Suprapubic skin (tissue), 4 donors: ENCODE data around the gene ARSB. TPM values are rescaled to one million over a fixed set of nuclear protein-coding genes. Genes with fewer than 3 reads are reported as not detected.
"Not testable (repeated sequence)": the region's sequence is repeated elsewhere in the genome, so short reads cannot be mapped to it uniquely, and the experiment has no call there.

ENCODE experiments used
- DNase-seq, 2 donors: peaks; one replicate each; pipeline ENCODE4 v3.0.0-alpha.2; 2019; ENCODE audit warnings: low spot score in 2 of 2
- H3K27ac ChIP-seq: fragments of 200-600 bp; sonication (generic); one replicate; pipeline ENCODE4 v1.5.1; 2019
- H3K27me3 ChIP-seq: fragments of 200-600 bp; sonication (generic); one replicate; pipeline ENCODE4 v1.5.1; 2019
- H3K36me3 ChIP-seq: fragments of 200-600 bp; sonication (generic); one replicate; pipeline ENCODE4 v1.5.1; 2019
- H3K4me1 ChIP-seq: fragments of 200-600 bp; sonication (generic); one replicate; pipeline ENCODE4 v1.5.1; 2019
- H3K4me3 ChIP-seq: fragments of 200-600 bp; sonication (generic); one replicate; pipeline ENCODE4 v1.5.1; 2019; ENCODE audit warnings: mild to moderate bottlenecking
- H3K9me3 ChIP-seq: fragments of 200-600 bp; sonication (generic); one replicate; pipeline ENCODE4 v1.5.1; 2019
- CTCF ChIP-seq, 2 donors: fragments of 200-600 bp in 1 of 2; fragments of 450-650 bp in 1 of 2; sonication (generic) in 1 of 2; IDR thresholded peaks; one replicate each; pipeline ENCODE4 v1.5.1; 2016 to 2019; ENCODE audit warnings: antibody characterized with exemption in 2 of 2, mild to moderate bottlenecking in 1 of 2, moderate library complexity in 1 of 2
- EP300 ChIP-seq: sonication (generic); formaldehyde crosslinking; IDR thresholded peaks from one replicate; pipeline ENCODE4 v1.6.1; 2017; ENCODE audit warnings: antibody characterized with exemption
- POLR2A ChIP-seq, 2 donors: fragments of 450-650 bp; IDR thresholded peaks; one replicate each; pipeline ENCODE4 v1.6.1; 2017; ENCODE audit warnings: antibody characterized with exemption in 2 of 2, mild to moderate bottlenecking in 2 of 2, moderate library complexity in 2 of 2
- POLR2AphosphoS5 ChIP-seq, 3 donors: sonication (generic); formaldehyde crosslinking; IDR thresholded peaks; one replicate each; pipeline ENCODE4 v1.6.1; 2017; ENCODE audit warnings: antibody characterized with exemption in 3 of 3
- WGBS: methylation state at CpG from one replicate; pipeline ENCODE4 v1.1.5; 2018; 5-methylcytosine and 5-hydroxymethylcytosine counted together
- total RNA-seq, 4 donors: library from RNA; depleted of rRNA; stranded (reverse); fragments of >200 nt; gene quantifications; one replicate each; pipeline ENCODE4 v1.1.0, GENCODE V29; 2016

The ARSB gene
- total RNA-seq, 4 donors from 2014 or later: 3.1 to 5.1 (median 3.4) TPM

GRCh38 chr5:78983601-78984438 lies 1.3 kb downstream of the ARSB start:
- 37% methylated on average over 17 of the region's 17 CpGs for WGBS

GRCh38 chr5:78983194-78983593 lies 1.9 kb downstream of the ARSB start:
- H3K27ac ChIP-seq, H3K4me3 ChIP-seq, H3K36me3 ChIP-seq, DNase-seq, H3K27me3 ChIP-seq, H3K9me3 ChIP-seq: not testable (repeated sequence)
- WGBS: 95% methylated on average over 9 of the region's 9 CpGs
- peaks cover 23% of the 10 kb centered on the region for H3K4me1 ChIP-seq

More at GRCh38 chr5:78983601-78984438, 1.3 kb downstream of the ARSB start:
- DNase-seq: no peak
- no peak for TF ChIP-seq POLR2A (IDR thresholded peaks at IDR 0.05)
- TF ChIP-seq POLR2AphosphoS5 (IDR thresholded peaks at IDR 0.05): no peak
- TF ChIP-seq EP300: no peak
- no peak for TF ChIP-seq CTCF (IDR thresholded peaks at IDR 0.05)
- no peaks in the 10 kb centered on the region for H3K36me3 ChIP-seq
- no peaks in the 10 kb centered on the region for H3K9me3 ChIP-seq
- no peaks in the 10 kb centered on the region for H3K27me3 ChIP-seq
- peaks cover 23% of the 10 kb centered on the region for H3K4me1 ChIP-seq
- H3K4me3 ChIP-seq: peak overlapping the region; percentile 95
- peak overlapping the region; percentile 98 for H3K27ac ChIP-seq

- Histone ChIP-seq H3K4me1 (peaks cover 17% of the 10 kb centered on the region), H3K9me3 (no peaks in the 10 kb centered on the region), H3K4me3 (no peak overlapping the region), H3K27me3 (no peaks in the 10 kb centered on the region), H3K36me3 (no peaks in the 10 kb centered on the region), H3K27ac (no peak overlapping the region)
- DNase-seq: no peak
- no peak for TF ChIP-seq CTCF (IDR thresholded peaks at IDR 0.05)
- no peak for TF ChIP-seq POLR2A (IDR thresholded peaks at IDR 0.05)
- no peak for TF ChIP-seq EP300
- no peak for TF ChIP-seq POLR2AphosphoS5 (IDR thresholded peaks at IDR 0.05)
These were observed 5.2 kb downstream of the ARSB start for GRCh38 chr5:78979909-78980308.

- peaks cover 16% of the 10 kb centered on the region for H3K4me1 ChIP-seq
- H3K27me3 ChIP-seq: no peaks in the 10 kb centered on the region
- H3K4me3 ChIP-seq: no peak overlapping the region
- TF ChIP-seq CTCF (IDR thresholded peaks at IDR 0.05): no peak
- no peak for DNase-seq
- no peak overlapping the region for H3K27ac ChIP-seq
- 73% methylated on average over 7 of the region's 7 CpGs for WGBS
- H3K9me3 ChIP-seq: no peaks in the 10 kb centered on the region
- no peaks in the 10 kb centered on the region for H3K36me3 ChIP-seq
These were observed 5.9 kb downstream of the ARSB start for GRCh38 chr5:78979117-78979742.

- H3K36me3 ChIP-seq: no peaks in the 10 kb centered on the region
- no peak overlapping the region for H3K27ac ChIP-seq
- H3K4me1 ChIP-seq: peaks cover 21% of the 10 kb centered on the region
- H3K27me3 ChIP-seq: no peaks in the 10 kb centered on the region
- H3K9me3 ChIP-seq: no peaks in the 10 kb centered on the region
- no peak overlapping the region for H3K4me3 ChIP-seq
- WGBS: 88% methylated on average over 8 of the region's 8 CpGs
- DNase-seq: no peak
- TF ChIP-seq POLR2AphosphoS5 (IDR thresholded peaks at IDR 0.05): no peak
- no peak for TF ChIP-seq EP300
- no peak for TF ChIP-seq POLR2A (IDR thresholded peaks at IDR 0.05)
- TF ChIP-seq CTCF (IDR thresholded peaks at IDR 0.05): no peak
These were observed 10.1 kb downstream of the ARSB start for GRCh38 chr5:78975035-78975434.
